NCI-H2227 (cell line): ENCODE measurements around the gene MRPL16.
A peak's percentile ranks its signal among the peaks of the same experiment; 100 is the strongest.
"Not testable (repeated sequence)": the region's sequence is repeated elsewhere in the genome, so short reads cannot be mapped to it uniquely, and the experiment has no call there.

Experiments used
- DNase-seq: peaks from one replicate; lab custom pipeline; 2025; ENCODE audit not compliant: unreplicated experiment; lab: John Stamatoyannopoulos, UW

MRPL16 gene

DNA sequence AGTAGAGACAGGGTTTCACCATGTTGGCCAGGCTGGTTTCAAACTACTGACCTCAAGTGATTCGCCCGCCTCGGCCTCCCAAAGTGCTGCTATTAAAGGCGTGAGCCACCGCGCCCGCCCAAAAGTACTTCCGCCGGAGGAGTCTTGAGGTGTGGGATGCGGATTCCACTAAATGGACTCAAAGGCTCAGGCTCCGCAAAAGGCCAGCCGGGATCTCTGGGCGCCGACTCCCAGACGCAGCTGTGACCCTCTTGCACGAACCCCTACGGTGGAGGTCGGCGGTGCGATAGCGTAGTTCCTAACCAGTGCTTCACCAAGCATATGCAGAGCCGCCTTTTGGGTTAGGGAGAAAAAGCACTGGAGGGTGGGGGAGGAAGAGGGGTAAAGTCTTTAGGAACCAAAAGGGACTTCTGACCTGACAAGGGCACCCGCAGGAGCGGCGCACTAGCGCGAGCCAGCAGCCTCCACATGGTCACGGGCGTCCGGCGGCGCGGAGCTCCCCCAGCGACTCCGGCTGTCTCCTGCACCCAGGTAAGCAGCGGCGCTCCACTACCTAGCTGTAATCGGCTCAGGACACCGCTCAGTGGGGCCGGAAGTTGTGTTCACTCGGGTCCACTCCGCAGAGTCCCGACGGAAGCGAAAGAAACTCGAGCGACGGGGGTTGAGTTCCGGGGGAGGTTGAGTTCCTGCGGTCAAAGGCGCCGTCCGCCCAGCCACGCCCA, at the start of gene MRPL16:
Gene MRPL16, minus strand, starts transcription at position 590 of the 722 bp plus-strand sequence. Its CDS starts 120 bp downstream, at position 470.
- DNase-seq: peak; percentile 94

- DNase-seq: no peak
Measured at GRCh38 chr11:59859673-59860072, 49.1 kb upstream of the MRPL16 start.

- DNase-seq: no peak
Measured at GRCh38 chr11:59857439-59858434, 47.2 kb upstream of the MRPL16 start.

DNA sequence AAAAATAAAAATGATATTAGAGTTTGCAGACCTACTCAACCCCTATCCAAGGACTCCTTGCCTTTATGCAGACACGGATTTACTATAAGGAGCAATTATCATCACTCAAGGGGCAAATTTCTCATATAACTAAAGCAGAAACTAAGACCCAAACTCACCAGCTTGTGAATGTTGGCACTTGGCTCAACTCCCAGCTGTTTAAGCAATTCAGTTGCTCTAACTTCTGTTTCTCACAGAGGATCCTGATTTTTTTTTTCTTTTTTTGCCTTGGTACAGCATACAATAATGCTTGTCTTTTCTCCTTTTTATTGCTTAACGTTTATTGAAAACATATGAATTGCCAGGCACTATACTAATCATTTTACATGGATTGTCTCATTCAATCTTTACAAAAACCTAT, 44.3 kb upstream of the MRPL16 start:
- no peak for DNase-seq

GRCh38 chr11:59851416-59851815, 40.8 kb upstream of the MRPL16 start:
- not testable (repeated sequence) for DNase-seq

DNA sequence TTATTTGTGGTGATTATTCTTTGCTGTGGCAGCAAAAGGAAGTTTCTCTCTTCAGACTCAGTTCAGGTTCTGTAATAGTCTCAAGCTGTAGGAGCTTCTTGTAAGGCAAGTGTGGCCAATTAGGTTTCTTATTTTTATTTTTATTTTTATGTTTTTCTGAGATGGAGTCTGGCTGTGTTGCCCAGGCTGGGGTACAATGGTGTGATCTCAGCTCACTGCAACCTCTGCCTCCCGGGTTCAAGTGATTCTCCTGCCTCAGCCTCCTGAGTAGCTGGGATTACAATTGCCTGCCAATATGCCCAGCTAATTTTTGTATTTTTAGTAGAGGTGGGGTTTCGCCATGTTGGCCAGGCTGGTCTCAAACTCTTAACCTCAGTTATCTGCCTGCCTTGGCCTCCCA, 39.0 kb upstream of the MRPL16 start:
- DNase-seq: not testable (repeated sequence)

GRCh38 chr11:59849129-59849528, 38.6 kb upstream of the MRPL16 start:
- no peak for DNase-seq

DNA sequence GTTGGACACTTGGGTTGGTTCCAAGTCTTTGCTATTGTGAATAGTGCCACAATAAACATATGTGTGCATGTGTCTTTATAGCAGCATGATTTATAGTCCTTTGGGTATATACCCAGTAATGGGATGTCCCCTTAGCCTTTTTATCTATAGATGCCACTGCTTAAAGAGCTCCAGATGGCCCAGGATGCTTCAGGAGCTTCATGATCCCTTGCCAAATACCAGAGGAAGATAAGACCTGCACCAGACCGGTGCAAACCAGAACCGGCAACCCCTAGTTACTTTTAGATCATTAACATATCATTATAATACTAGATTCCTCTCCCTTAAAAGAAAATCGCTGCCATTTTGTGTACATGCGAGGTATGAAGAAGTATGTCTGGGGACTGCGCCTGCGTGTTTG, 37.9 kb upstream of the MRPL16 start:
- not testable (repeated sequence) for DNase-seq

DNA sequence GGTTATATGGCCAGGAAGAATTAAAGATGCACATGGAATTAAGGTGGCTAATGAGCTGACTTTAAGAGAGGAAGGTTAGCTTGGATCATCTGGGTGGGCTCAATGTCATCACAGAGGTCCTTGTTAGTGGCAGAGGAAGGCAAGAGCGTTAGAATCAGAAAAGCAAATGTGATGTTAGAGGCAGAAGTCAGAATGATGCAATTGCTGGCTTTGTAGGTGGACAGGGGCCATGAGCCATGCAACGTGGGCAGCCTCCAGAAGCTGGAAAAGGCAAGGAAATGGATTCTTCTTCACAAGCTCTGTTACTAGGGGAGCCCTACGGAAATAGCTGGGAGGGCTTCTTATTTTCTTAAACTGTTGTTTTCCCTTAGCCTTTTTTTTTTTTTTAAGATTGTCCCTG, 37.0 kb upstream of the MRPL16 start:
- no peak for DNase-seq

- no peak for DNase-seq
Measured at GRCh38 chr11:59846556-59846955, 36.0 kb upstream of the MRPL16 start.

- no peak for DNase-seq
Measured at GRCh38 chr11:59845399-59845798, 34.8 kb upstream of the MRPL16 start, which contains the start of gene CBLIF. Gene CBLIF (minus strand): TSS chr11:59845499. CDS start chr11:59845453, 46 bp downstream.

- no peak for DNase-seq
Measured at GRCh38 chr11:59842316-59842715, 31.7 kb upstream of the MRPL16 start.

DNA sequence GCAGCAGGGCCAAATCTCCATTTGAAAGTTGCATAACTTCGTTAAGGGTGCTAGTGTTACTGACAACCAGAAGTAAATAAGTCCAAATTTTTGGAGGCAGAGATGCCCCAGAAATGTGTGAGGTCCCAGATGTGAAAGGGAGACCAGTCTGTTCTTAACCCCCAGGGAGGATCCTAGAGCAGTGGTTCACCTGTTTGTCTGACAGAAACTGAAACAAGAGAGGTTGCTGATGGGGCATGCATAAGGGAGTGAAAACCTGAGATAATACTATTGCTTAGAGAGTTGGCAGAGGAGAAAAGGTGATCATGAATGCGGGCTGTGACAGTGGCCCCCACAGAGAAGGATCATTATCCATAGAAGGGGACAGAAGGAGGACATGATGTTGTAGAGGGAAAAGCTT, 30.9 kb upstream of the MRPL16 start:
- no peak for DNase-seq

- no peak for DNase-seq
Measured at GRCh38 chr11:59839615-59840014, 29.0 kb upstream of the MRPL16 start.

GRCh38 chr11:59833602-59834001, 23.0 kb upstream of the MRPL16 start:
- no peak for DNase-seq

GRCh38 chr11:59829358-59829757, 18.8 kb upstream of the MRPL16 start:
- no peak for DNase-seq

GRCh38 chr11:59822989-59823566, 12.5 kb upstream of the MRPL16 start:
- peak; percentile 10 for DNase-seq

- no peak for DNase-seq
Measured at GRCh38 chr11:59818572-59818971, 8.0 kb upstream of the MRPL16 start.

DNA sequence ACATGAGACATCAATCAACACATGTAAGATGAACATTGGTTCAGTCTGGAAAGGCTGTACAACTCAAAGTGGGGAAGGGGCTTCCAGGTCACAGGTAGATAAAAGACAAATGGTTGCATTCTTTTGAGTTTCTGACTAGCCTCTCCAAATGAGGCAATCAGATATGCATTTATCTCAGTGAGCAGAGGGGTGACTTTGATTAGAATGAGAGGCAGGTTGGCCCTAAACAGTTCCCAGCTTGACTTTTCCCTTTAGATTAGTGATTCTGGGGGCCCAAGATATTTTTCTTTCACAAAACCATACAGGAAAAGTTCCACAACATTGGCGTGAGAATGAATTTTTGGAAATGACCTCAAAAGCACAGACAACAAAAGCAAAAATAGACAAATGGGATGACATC, 5.9 kb upstream of the MRPL16 start:
- not testable (repeated sequence) for DNase-seq

DNA sequence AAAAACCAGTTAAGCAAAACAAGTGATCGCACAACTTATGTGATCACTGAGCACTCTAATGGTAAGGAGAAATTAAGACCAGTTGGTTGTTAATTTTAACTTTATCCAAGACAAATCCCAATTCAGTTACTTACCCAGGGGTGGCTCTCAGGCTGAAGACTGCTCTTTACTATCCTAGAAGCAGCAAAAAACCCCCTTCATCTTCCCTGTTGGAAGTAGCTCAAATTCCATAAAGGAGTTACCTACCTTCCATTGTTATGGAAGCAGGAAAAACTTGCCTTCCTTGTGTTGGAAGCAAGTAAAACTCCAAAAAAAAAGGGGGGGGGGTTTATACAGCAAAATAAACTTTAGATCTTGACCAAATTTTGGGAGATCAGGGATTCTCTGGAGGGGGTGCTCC, 5.2 kb upstream of the MRPL16 start:
- DNase-seq: no peak

DNA sequence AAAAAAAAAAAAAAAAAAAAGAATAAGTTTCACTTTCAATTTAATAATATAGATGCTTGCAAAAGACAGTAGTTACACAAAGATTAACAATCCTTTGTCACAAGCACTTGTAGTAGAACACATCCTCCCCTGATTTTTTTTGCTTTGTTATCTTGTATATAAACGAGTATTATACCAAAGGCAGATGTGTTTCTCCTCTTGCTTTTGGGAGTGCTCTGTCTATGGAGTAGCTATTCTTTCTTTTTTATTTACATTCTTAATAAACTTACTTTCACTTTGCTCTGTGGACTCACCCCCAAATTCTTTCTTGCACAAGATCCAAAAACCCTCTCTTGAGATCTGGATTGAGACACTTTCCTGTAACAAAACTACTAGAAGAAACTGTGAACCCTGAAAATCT, 3.4 kb upstream of the MRPL16 start:
- no peak for DNase-seq
